Liver (tissue), 3 donors: ENCODE data around the gene MTCH2.

ENCODE experiments used
- ATF3 ChIP-seq: IDR thresholded peaks from 2 replicates; pipeline ENCODE4 v1.6.1; 2016; ENCODE audit warnings: antibody characterized with exemption
- CTCF ChIP-seq: fragments of 150-350 bp; IDR thresholded peaks from 2 replicates; pipeline ENCODE4 v1.5.1; 2017; ENCODE audit warnings: improper control_type of control experiment, low read depth, low read length; ENCODE audit not compliant: missing input control
- FOXA1 ChIP-seq: IDR thresholded peaks from 2 replicates; pipeline ENCODE4 v1.6.1; 2016; ENCODE audit warnings: antibody characterized with exemption
- JUND ChIP-seq, 2 donors: IDR thresholded peaks; 2 replicates each; pipeline ENCODE4 v1.6.1; 2016; ENCODE audit warnings: antibody characterized with exemption in 2 of 2
- MAX ChIP-seq: IDR thresholded peaks from 2 replicates; pipeline ENCODE4 v1.6.1; 2016; ENCODE audit warnings: antibody characterized with exemption
- RAD21 ChIP-seq, 2 donors: IDR thresholded peaks; 2 replicates each; pipeline ENCODE4 v1.6.1; 2016; ENCODE audit warnings: antibody characterized with exemption in 2 of 2, mild to moderate bottlenecking in 2 of 2
- REST ChIP-seq: IDR thresholded peaks from 2 replicates; pipeline ENCODE4 v1.6.1; 2016; ENCODE audit warnings: antibody characterized with exemption, mild to moderate bottlenecking
- TAF1 ChIP-seq: conservative IDR thresholded peaks from 2 replicates; pipeline ENCODE4 v1.6.1; 2016; ENCODE audit warnings: antibody characterized with exemption, mild to moderate bottlenecking
- YY1 ChIP-seq: IDR thresholded peaks from 2 replicates; pipeline ENCODE4 v1.6.1; 2016; ENCODE audit warnings: antibody characterized with exemption, mild to moderate bottlenecking
- donor health status: healthy.
- donor health status: healthy.

GRCh38 chr11:47651818-47652469, 9.6 kb upstream of the MTCH2 start:
- TF ChIP-seq CTCF (no peak), ATF3 (no peak), YY1 (no peak), TAF1 (no peak), JUND (IDR thresholded peaks at IDR 0.05) (no peak), REST (no peak), MAX (no peak), FOXA1 (no peak), RAD21 (IDR thresholded peaks at IDR 0.05) (no peak)
